ENCODE results near the gene UBE2G2. TPM values are rescaled to one million over a fixed set of nuclear protein-coding genes. Genes with fewer than 3 reads are reported as not detected.

Gene UBE2G2
- total RNA-seq, 1 experiment from 2014 or later = 121 TPM

DNA sequence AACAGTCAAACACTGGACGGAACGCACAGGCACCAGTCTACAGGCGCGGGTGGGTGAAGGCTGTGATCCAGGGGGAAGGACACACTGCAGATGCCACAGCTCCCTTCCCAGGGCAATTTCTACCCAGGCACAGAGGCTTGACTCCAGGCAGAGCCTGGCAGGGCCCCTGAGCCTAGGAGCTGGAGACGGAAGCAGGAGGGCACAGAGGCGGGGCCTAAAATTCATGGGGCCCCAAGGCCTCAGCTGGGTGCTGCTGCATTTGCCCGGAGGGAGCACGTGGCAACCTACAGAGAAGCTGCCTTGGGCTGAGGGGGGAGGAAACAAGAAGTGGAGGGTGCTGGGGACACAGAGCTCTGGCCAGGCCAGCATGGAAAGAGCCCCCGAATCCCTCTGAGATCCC, 41.2 kb downstream of the UBE2G2 start:
- Histone ChIP-seq H4K5ac (ENCODE audit: insufficient read length, low read depth, low read length) (no peak overlapping the region), H3K27me3 (ENCODE audit: insufficient read depth, low read length) (no peaks in the 10 kb centered on the region), H3K23me2 (ENCODE audit: insufficient read length, low read depth, low read length, poor library complexity, severe bottlenecking) (no peaks in the 10 kb centered on the region), H2BK5ac (ENCODE audit: insufficient read length, low read length) (no peak overlapping the region), H4K8ac (replicated peaks; ENCODE audit: insufficient read length, low read depth, low read length) (no peak overlapping the region), H3K27ac (ENCODE audit: insufficient read length, low read depth, low read length) (no peak overlapping the region), H3K14ac (ENCODE audit: insufficient read depth, low read length) (no peak overlapping the region; the same call in 1 of the 2 replicates), H3K23ac (ENCODE audit: insufficient read length, low read depth, low read length) (no peak overlapping the region), H2BK20ac (ENCODE audit: low read depth, low read length, poor library complexity, severe bottlenecking) (no peak overlapping the region), H4K20me1 (ENCODE audit: control insufficient read depth, insufficient read depth, insufficient read length) (no peaks in the 10 kb centered on the region), H2BK15ac (ENCODE audit: low read depth, low read length) (no peak overlapping the region), H3K56ac (ENCODE audit: insufficient read length, low read depth, low read length) (no peak overlapping the region), H2AK5ac (ENCODE audit: insufficient read length, low read length) (no peak overlapping the region), H3K79me1 (ENCODE audit: insufficient read depth, low read depth, low read length, poor library complexity, severe bottlenecking) (no peaks in the 10 kb centered on the region), H3K9me3 (ENCODE audit: control insufficient read depth, low read depth, low read length) (no peaks in the 10 kb centered on the region), H3T11ph (ENCODE audit: low read length) (no peak overlapping the region), H3K4me1 (ENCODE audit: insufficient read depth, low read length) (no peaks in the 10 kb centered on the region), H2BK120ac (ENCODE audit: low read depth, low read length, poor library complexity, severe bottlenecking) (no peak overlapping the region), H4K91ac (ENCODE audit: insufficient read length, low read depth, low read length) (no peak overlapping the region), H3K79me2 (ENCODE audit: insufficient read depth, low read length) (no peaks in the 10 kb centered on the region), H3K9ac (ENCODE audit: extremely low read depth, insufficient read length, low read length) (no peak overlapping the region), H3K4me2 (ENCODE audit: insufficient read depth, insufficient read length, low read length) (no peak overlapping the region), H2AFZ (ENCODE audit: low read length) (no peak overlapping the region), H3K18ac (ENCODE audit: insufficient read length, low read depth, low read length) (no peak overlapping the region), H2BK12ac (ENCODE audit: insufficient read length, low read depth, low read length) (no peak overlapping the region), H3K4ac (ENCODE audit: low read depth, low read length) (no peak overlapping the region)
- WGBS (ENCODE audit: extremely low coverage, insufficient read length, low lambda C conversion rate) = no CpG with 5 or more reads among the region's 9 CpGs
- Mint-ChIP-seq H3K36me3 (ENCODE audit: insufficient read depth in 1 of 3, low read depth in 3 of 3) (peaks cover 0 to under 1% (median 0%) of the 10 kb centered on the region in 3 experiments; a peak in 2 of 7 replicates), H3K27ac (peak overlapping the region in 2 of 3 experiments; percentile 37 to 63; a peak in 2 of 7 replicates), H3K27me3 (ENCODE audit: low read depth) (peaks cover 8% of the 10 kb centered on the region), H3K4me1 (peaks cover 22 to 29% of the 10 kb centered on the region in 2 experiments), H3K9me3 (no peaks in the 10 kb centered on the region), H3K4me3 (no peak overlapping the region)
- TF ChIP-seq, protein P1, sequence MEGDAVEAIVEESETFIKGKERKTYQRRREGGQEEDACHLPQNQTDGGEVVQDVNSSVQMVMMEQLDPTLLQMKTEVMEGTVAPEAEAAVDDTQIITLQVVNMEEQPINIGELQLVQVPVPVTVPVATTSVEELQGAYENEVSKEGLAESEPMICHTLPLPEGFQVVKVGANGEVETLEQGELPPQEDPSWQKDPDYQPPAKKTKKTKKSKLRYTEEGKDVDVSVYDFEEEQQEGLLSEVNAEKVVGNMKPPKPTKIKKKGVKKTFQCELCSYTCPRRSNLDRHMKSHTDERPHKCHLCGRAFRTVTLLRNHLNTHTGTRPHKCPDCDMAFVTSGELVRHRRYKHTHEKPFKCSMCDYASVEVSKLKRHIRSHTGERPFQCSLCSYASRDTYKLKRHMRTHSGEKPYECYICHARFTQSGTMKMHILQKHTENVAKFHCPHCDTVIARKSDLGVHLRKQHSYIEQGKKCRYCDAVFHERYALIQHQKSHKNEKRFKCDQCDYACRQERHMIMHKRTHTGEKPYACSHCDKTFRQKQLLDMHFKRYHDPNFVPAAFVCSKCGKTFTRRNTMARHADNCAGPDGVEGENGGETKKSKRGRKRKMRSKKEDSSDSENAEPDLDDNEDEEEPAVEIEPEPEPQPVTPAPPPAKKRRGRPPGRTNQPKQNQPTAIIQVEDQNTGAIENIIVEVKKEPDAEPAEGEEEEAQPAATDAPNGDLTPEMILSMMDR (conservative IDR thresholded peaks at IDR 0.05) = no peak
- DNase-seq = peak; percentile 25

All from H9 (cell line).